ENCODE measurements around the gene LPP. TPM values are rescaled to one million over a fixed set of nuclear protein-coding genes. Genes with fewer than 3 reads are reported as not detected.

Gene LPP
- total RNA-seq, 1 experiment from 2014 or later = 264 TPM

GRCh38 chr3:188689101-188689574 is 535.2 kb downstream of the LPP start:
- no TSS peak for BruUV-seq (replicated peaks)
- DNase-seq = no peak
- H3K36me3 Mint-ChIP-seq (ENCODE audit: insufficient read depth, unreplicated experiment) = no peaks in the 10 kb centered on the region
- intact Hi-C loops (cut with micrococcal nuclease; ENCODE audit: unreplicated experiment) = loop anchor here (5.0 kb wide), 1 partner anchor 947 kb away; no protein-coding TSS in a partner anchor
- H3K9me3 Mint-ChIP-seq (ENCODE audit: low read depth, unreplicated experiment) = no peaks in the 10 kb centered on the region
- H3K4me1 Mint-ChIP-seq (ENCODE audit: low read depth, unreplicated experiment) = no peaks in the 10 kb centered on the region
- no peak overlapping the region for H3K4me3 Mint-ChIP-seq (ENCODE audit: low read depth, unreplicated experiment)
- CTCF ChIA-PET = interaction anchor here (0.7 kb wide), 1 partner anchor 14 kb away, joined by 4 read pairs; no protein-coding TSS in a partner anchor
- H3K27me3 Mint-ChIP-seq (ENCODE audit: unreplicated experiment) = no peaks in the 10 kb centered on the region
- TF ChIP-seq CTCF (IDR thresholded peaks at IDR 0.05; ENCODE audit: unreplicated experiment) = no peak
- no peak overlapping the region for H3K27ac Mint-ChIP-seq (ENCODE audit: unreplicated experiment)

GRCh38 chr3:188690064-188690463 is 536.1 kb downstream of the LPP start:
- H3K4me3 Mint-ChIP-seq (ENCODE audit: low read depth, unreplicated experiment) = no peak overlapping the region
- H3K36me3 Mint-ChIP-seq (ENCODE audit: insufficient read depth, unreplicated experiment) = no peaks in the 10 kb centered on the region
- no peak overlapping the region for H3K27ac Mint-ChIP-seq (ENCODE audit: unreplicated experiment)

GRCh38 chr3:188691004-188691403 is 537.0 kb downstream of the LPP start:
- Mint-ChIP-seq H3K4me3 (ENCODE audit: low read depth, unreplicated experiment) (no peak overlapping the region), H3K27me3 (ENCODE audit: unreplicated experiment) (no peaks in the 10 kb centered on the region), H3K9me3 (ENCODE audit: low read depth, unreplicated experiment) (no peaks in the 10 kb centered on the region), H3K36me3 (ENCODE audit: insufficient read depth, unreplicated experiment) (no peaks in the 10 kb centered on the region), H3K27ac (ENCODE audit: unreplicated experiment) (no peak overlapping the region), H3K4me1 (ENCODE audit: low read depth, unreplicated experiment) (no peaks in the 10 kb centered on the region)
- BruUV-seq (replicated peaks) = no TSS peak
- CTCF ChIA-PET = no interaction called here
- DNase-seq = no peak
- no peak for TF ChIP-seq CTCF (IDR thresholded peaks at IDR 0.05; ENCODE audit: unreplicated experiment)
- intact Hi-C loops (cut with micrococcal nuclease; ENCODE audit: unreplicated experiment) = no loop called here

More at GRCh38 chr3:188690064-188690463, 536.1 kb downstream of the LPP start:
- intact Hi-C loops (cut with micrococcal nuclease; ENCODE audit: unreplicated experiment) = no loop called here
- no peak for DNase-seq
- TF ChIP-seq CTCF (IDR thresholded peaks at IDR 0.05; ENCODE audit: unreplicated experiment) = no peak
- no TSS peak for BruUV-seq (replicated peaks)
- CTCF ChIA-PET = interaction anchor here (1.1 kb wide), 1 partner anchor 9 kb away, joined by 3 read pairs; no protein-coding TSS in a partner anchor
- H3K27me3 Mint-ChIP-seq (ENCODE audit: unreplicated experiment) = no peaks in the 10 kb centered on the region
- no peaks in the 10 kb centered on the region for H3K9me3 Mint-ChIP-seq (ENCODE audit: low read depth, unreplicated experiment)
- no peaks in the 10 kb centered on the region for H3K4me1 Mint-ChIP-seq (ENCODE audit: low read depth, unreplicated experiment)

- intact Hi-C loops (cut with micrococcal nuclease; ENCODE audit: unreplicated experiment) = no loop called here
- Mint-ChIP-seq H3K9me3 (ENCODE audit: low read depth, unreplicated experiment) (no peaks in the 10 kb centered on the region), H3K4me3 (ENCODE audit: low read depth, unreplicated experiment) (no peak overlapping the region), H3K4me1 (ENCODE audit: low read depth, unreplicated experiment) (no peaks in the 10 kb centered on the region), H3K36me3 (ENCODE audit: insufficient read depth, unreplicated experiment) (no peaks in the 10 kb centered on the region), H3K27me3 (ENCODE audit: unreplicated experiment) (no peaks in the 10 kb centered on the region), H3K27ac (ENCODE audit: unreplicated experiment) (no peak overlapping the region)
- CTCF ChIA-PET = no interaction called here
- TF ChIP-seq CTCF (IDR thresholded peaks at IDR 0.05; ENCODE audit: unreplicated experiment) = no peak
- no TSS peak for BruUV-seq (replicated peaks)
- no peak for DNase-seq
These were observed 537.7 kb downstream of the LPP start for GRCh38 chr3:188691665-188692064.
